Stimulated activated CD8-positive, alpha-beta memory T cell treated with anti-CD3 and anti-CD28 coated beads, Interleukin-7, amount 100 ng/mL, for 24 hours (primary cell): ENCODE measurements around the gene SH3YL1.

Experiments used
- DNase-seq: peaks from one replicate; pipeline ENCODE4 v3.0.0-alpha.2; 2020; ENCODE audit warnings: low read depth

SH3YL1 gene

GRCh38 chr2:256094-256493 lies 7.7 kb downstream of the SH3YL1 start:
- DNase-seq, result no peak

GRCh38 chr2:255195-255594 lies 8.6 kb downstream of the SH3YL1 start:
- no peak for DNase-seq

GRCh38 chr2:254241-254640 lies 9.6 kb downstream of the SH3YL1 start:
- DNase-seq, result no peak

GRCh38 chr2:253202-253638 lies 10.6 kb downstream of the SH3YL1 start:
- DNase-seq, result no peak

- no peak for DNase-seq
These were observed 11.7 kb downstream of the SH3YL1 start for GRCh38 chr2:252001-252602.

- DNase-seq, result no peak
These were observed 14.2 kb downstream of the SH3YL1 start for GRCh38 chr2:249538-250042.

GRCh38 chr2:248724-249123 lies 15.1 kb downstream of the SH3YL1 start:
- DNase-seq, result no peak

GRCh38 chr2:246489-247144 lies 17.2 kb downstream of the SH3YL1 start:
- no peak for DNase-seq

- DNase-seq, result no peak
These were observed 19.3 kb downstream of the SH3YL1 start for GRCh38 chr2:244547-244946.

GRCh38 chr2:238869-239268 lies 25.0 kb downstream of the SH3YL1 start:
- no peak for DNase-seq

- no peak for DNase-seq
These were observed 25.4 kb downstream of the SH3YL1 start for GRCh38 chr2:238431-238830.

- no peak for DNase-seq
These were observed 26.0 kb downstream of the SH3YL1 start for GRCh38 chr2:237878-238277.

- no peak for DNase-seq
These were observed 26.8 kb downstream of the SH3YL1 start for GRCh38 chr2:236993-237539.

- DNase-seq, result no peak
These were observed 29.4 kb downstream of the SH3YL1 start for GRCh38 chr2:234421-234820.

GRCh38 chr2:233030-233429 lies 30.8 kb downstream of the SH3YL1 start:
- no peak for DNase-seq

- DNase-seq, result no peak
These were observed 32.2 kb downstream of the SH3YL1 start for GRCh38 chr2:231521-232185.

GRCh38 chr2:228518-229278 lies 35.1 kb downstream of the SH3YL1 start:
- no peak for DNase-seq

- DNase-seq, result no peak
These were observed 35.7 kb downstream of the SH3YL1 start for GRCh38 chr2:228115-228514.

GRCh38 chr2:223971-224760 lies 39.7 kb downstream of the SH3YL1 start:
- DNase-seq, result no peak

GRCh38 chr2:223451-223850 lies 40.4 kb downstream of the SH3YL1 start:
- no peak for DNase-seq

GRCh38 chr2:216068-216467 lies 47.8 kb downstream of the SH3YL1 start:
- no peak for DNase-seq
